Measurements from ENCODE around the gene GSG1L2.
A peak's percentile ranks its signal among the peaks of the same experiment; 100 is the strongest.

The GSG1L2 gene

DNA sequence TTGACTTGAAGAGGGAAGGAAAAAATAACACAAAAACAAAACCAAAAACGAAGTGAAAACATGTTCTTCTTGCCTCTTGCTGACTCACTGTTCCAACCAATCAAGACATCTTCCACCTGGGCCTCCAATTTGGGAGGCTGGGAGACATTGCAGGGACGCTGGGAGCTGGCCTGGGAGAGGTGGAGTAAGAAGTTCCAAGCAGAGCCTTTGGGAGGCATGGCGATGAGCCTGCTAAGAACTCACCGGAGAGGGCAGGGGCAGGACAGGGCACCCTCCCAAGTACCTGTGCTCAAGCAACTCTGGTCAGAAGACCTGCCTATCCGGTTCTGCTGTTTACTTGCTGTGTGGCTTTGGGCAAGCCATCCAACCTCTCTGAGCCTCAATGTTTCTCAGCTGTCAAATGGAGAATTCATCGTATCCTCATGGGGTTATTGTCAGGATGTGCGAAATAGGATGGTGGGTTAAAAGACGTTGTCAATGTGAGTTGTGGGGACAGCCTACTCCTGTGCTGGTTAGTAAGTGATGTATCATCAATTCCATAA lies 3.0 kb upstream of the GSG1L2 start:
- DNase-seq: no peak

DNA sequence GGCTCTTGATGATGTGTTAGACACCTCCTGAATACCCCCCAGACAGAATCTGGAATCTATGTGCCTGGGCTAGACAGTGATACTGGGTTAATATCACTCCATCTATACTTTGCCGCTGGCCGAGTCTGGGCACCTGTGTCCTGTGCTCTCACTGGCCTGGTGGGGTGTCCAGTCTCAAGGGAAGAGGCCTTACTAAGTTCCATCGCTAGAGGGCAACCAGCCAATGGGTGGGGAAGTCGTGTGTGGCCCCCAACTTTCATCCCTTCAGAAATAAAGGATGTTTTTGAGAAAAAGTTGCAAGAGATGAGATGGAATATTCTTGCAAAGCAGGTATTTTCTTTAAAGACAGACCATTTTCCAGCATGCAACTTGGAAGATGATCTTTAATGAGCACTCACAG lies 2.2 kb upstream of the GSG1L2 start:
- no peak for DNase-seq

DNA sequence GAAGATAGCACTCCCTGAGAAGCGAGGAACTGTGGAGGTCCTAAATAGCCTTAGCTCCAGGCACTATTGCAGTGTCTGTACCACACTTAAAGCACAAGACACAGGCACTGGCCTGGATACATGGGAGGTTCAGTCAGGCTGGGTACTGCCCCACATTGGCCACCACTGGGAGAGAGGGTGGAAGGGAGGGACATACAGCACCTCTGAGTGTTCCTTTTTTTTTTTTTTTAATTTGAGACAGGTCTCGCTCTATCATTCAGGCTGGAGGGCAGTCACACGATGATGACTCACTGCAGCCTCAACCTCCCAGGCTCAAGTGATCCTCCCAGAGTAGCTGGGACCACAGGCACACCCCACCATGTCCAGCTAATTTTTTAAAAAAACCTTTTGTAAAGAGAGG lies 1.4 kb downstream of the GSG1L2 start:
- DNase-seq: no peak

DNA sequence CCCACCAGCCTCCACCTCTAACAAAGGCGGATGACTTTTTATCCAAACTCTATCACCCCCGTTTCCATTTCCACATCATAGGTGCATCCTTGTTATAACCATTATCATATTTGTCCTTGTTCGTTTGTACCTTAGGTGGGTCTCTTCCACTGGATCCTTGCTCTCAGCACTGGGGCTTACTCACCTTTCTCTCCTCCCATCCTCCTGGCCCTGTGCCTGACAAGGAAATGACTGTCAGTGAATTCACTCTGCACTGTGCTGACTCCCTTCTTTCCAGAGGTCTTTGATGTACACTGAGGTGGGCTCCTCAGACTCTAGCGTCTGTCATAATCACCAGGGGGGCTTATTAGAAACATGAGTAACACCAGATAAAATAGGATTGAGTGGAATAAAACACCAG lies 3.1 kb downstream of the GSG1L2 start:
- no peak for DNase-seq

DNA sequence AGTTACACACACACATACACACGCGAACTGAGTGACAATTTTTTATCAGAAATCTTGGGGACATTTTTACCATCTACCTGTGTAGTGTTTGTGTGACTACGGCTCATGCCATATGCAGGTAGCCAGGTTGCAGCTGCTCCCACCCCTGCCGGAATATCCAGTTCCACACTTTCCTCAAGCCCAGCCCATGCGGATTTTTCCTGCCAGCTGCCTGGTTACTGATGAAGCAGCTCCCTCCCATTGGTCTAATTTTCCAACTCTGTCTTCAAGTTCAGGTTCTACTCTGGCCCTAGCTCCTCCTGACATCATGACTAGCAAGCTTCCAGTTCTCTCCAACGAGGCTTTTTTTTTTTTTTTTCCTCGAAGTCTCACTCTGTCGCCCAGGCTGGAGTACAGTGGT lies 4.8 kb downstream of the GSG1L2 start:
- DNase-seq: peak; percentile 16

DNA sequence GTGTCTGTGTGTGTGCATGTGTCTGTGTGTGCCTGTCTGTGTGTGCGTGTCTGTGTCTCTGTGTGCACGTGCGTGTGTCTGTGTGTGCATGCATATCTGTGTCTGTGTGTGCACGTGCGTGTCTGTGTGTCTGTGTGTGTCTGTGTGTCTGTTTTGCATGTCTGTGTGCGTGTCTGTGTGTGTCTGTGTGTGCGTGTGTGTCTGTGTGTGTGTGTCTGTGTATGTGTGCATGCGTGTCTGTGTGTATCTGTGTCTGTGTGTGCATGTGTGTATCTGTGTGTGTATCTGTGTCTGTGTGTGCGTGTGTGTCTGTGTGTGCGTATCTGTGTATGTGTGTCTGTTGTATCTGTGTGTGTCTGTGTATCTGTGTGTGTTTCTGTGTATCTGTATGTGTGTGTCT lies 5.4 kb downstream of the GSG1L2 start:
- DNase-seq: no peak

DNA sequence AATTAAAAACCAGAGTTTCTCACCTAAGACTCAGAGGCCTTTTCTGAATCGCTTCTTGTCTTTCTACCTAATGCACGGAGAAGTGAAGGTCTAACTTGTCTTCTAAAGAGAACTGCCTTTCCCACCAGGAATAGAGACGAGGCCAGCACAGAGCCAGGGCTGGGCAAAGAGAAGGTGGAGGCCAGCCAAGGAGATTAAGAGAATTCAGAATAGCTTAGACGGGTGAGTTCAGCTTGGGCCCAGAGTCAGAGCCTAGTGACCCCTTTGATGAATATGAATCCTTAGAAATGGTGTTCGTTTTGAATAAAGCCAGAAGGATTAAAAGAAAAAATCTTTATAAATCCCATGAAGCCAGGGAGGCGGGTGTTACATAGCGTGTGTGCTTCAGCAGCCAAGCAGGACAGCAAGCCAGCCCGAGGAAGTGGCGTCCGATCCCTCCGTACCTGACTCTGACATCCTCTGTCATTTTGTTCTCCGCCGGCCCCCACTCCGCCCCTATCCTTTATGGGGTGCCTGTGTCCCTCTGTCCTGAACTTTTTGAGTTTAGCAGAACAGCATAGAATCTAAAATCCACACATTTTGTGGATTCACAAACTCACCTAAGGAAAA lies 7.4 kb downstream of the GSG1L2 start:
- DNase-seq: no peak

DNA sequence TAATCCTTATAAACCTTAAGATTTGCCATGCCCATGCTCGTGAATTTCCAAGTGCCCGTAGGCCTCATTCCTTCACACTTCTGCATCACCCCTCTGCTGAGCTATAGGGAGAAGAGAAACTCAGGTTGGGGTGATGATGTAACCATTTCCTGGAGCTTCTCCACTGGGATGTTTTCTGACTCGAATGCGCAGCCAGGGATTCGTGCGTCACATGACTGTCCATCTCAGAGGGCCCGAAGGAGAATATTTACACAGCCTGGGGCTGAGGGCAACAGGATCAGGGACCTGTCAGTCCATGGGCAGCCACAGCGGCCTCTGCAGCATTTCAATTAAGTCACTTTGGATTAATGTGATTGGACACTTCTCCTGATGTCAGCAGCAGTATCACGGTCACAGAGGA lies 8.7 kb downstream of the GSG1L2 start:
- no peak for DNase-seq

DNA sequence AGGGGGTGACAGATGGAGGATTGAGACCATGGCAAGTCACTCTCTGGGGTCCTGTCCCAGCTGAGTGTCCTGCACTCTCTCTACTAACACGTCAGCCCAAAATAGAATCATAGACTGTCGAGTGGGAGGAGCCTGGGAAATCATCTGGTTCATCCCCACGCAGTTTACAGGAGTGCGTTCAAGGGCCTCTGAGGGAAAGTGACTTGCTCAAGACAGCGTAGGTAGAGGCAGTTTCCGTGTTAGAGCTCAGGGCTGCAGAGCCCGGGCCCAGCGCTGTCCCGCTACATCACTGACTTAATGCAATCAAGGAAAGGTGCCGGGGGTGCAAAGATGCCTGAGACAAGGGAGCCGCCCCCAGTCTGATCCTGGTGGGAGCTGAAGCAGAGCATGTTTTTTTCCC lies 10.3 kb downstream of the GSG1L2 start:
- no peak for DNase-seq

DNA sequence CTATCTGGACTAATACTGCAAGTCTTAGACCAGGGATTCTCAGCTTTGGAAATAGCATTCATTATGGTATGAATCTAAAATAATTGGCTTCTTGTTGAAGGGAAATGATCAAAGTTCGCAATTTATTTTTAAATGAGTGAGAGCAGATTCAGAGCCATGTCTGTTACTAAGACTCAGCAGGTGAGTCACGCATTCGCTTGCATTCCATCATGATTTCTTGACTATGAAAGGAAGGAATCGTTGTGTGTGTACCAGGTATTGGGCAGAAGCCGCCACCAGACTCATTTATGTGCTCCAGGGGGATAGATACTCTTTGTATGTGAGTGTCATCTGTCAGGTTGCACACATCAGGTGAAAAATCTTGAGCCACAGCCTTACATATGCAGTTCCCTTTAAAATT lies 10.8 kb downstream of the GSG1L2 start:
- DNase-seq: no peak

DNA sequence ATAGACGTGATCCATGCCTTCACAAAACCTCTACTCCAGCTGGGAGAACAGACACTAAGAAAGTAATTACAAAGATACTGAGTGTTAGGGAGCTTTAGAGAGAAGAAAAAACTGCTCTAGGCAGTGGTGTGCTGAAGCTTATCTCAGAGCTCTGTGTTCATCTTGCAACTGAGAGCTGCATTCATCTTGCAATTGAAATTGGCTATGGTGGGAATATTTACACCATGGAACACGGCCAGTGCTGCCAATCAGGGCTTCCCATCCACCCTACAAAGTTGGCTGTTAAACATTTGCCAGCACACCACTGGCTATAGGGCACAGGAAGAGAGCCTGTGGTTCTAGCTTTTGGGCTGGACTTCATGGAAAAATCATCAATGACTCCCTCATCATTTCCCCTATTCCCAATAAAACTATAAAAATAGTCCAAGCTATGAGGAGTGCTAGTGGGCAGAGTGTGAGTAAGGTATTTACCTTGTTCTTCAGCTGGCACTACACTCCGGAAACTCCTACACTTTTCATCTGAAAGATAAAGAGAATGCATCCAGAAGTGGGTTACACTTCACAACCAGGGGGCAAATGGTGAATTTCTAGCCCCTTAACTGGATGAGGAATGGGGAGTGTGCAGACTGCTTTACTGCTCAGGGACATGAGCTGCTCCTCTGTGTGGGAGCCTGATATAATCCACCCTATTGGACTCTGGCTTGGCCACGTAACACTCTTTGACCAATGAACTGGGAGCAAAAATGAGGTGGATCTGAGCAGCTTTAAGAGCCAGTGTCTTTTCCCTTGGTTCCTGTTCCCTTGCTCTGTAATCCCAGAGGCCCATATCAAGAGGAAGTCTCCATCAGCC lies 11.6 kb downstream of the GSG1L2 start:
- no peak for DNase-seq

DNA sequence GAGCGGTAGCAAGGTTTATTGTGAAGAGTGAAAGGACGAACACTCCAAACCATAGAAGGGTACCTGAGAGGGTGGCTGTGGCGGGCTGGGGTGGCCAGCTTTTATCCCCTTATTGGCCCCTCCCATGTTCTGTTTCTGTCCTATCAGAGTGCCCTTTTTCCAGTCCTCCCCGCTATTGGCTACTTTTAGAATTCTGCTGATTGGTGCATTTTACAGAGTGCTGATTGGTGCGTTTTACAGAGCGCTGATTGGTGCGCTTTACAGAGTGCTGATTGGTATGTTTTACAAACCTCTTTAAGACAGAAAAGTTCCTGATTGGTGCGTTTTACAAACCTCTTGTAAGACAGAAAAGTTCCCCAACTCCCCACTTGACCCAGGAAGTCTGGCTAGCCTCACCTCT lies 12.5 kb downstream of the GSG1L2 start:
- no peak for DNase-seq

DNA sequence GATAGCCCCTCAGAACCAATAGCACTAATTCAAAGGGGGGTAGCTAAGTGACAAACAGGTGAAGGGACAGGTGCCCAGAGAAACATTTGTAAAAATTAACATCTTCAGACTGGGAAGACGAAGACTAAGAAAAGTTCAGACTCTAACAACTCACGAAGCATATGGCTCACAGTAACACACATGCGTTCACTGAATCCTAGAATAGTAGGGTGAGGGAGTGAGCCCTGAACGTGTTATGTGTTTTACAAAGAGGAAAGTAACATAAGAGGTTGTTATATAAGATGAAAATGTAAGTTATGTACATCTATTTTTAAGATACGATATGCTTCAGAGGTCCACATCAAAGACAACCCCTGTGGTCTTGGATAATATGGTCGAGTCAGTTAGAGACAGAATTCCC lies 15.2 kb downstream of the GSG1L2 start:
- no peak for DNase-seq

DNA sequence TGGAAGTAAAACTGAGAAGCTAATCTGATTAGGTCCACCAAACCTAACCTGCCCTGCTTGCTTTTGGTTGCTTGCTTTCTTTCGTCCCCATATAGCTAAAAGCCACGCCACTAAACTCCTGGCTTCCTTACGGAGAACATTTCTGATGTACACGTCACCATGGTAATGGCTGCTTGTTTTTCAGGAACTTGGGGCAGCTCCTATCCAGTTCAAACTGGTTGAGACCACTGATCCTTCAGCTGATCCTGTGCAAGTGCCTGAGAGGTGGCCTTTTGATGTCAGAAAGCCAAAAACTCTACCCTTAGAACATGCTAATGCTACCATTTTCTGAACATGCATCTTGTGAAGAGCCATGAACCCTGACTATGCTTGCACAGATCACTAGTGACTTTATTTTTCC lies 16.1 kb downstream of the GSG1L2 start:
- no peak for DNase-seq

DNA sequence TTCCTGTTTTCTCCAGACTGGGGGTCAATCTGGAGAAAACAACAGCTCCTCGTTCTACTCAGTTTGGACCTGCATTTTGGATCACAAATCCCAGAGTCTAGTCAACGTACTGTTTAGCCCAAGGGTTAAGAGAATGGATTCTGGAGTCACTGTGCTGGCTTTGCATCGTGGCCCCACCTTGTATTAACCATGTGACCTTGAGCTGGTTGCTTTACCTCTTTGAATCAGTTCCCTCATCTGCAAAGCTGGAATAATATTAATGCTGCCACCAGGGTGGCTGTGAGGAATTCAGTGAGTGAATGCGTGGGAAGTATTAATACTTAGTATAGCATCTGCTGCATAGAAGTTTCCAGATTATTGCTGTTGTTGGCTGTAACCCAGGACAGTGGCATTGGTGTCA lies 19.2 kb downstream of the GSG1L2 start:
- no peak for DNase-seq

DNA sequence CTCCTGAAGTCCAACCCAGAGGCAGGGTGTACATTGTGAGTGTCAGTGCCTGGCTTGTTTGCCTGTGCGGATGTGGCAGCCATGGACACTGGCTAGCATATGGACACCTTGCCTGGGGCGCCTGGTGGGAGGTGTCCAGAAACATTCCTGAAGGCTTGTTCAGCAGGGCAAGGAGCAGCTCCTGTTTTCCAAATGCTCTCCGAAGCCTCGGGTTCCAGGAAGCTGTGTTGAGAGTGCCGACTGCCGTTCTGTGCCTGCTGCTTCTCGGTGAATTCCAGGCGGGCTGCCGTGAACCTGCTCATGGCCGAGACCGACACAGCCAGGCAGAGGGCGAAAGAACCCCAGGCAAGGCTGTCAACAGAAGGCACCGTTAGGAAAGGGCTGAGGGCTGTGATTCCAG lies 19.6 kb downstream of the GSG1L2 start:
- peak; percentile 16 for DNase-seq

DNA sequence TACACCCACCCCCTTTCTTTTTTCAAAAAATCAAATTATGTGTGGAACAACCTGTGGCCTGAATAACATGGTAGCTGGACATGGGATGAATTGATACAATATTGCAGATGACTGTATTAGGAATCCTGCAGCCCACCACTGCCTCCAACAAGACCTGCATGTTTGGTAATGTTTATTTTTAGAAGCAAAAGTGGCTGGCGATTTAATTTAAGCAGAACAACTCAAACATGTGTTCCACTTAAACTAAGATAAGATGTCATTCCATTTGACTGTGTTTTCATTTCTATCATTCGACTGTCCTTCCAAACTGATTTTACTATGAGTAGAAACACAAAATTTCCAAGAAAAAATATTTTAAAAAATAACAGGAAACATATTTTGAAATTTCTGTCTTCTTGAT lies 20.4 kb downstream of the GSG1L2 start:
- no peak for DNase-seq

DNA sequence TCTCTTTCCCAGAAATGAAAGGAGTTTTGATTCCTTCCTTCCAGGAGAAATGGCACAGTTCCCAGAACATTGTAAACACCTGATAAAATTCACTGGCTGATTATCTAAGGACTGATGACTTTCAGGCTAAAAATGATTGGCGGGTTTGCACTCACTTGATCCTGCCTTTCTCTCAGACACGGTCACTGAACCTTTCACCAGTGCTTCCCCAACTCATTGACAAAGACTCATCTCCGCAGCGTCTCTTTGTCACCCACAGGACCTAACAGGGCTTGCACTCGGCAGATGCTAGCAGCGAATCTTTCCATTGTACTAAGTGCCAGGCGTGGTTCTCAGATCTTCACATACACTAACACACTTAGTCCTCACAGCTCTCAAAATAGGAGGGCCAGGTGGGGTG lies 23.2 kb downstream of the GSG1L2 start:
- DNase-seq: no peak

DNA sequence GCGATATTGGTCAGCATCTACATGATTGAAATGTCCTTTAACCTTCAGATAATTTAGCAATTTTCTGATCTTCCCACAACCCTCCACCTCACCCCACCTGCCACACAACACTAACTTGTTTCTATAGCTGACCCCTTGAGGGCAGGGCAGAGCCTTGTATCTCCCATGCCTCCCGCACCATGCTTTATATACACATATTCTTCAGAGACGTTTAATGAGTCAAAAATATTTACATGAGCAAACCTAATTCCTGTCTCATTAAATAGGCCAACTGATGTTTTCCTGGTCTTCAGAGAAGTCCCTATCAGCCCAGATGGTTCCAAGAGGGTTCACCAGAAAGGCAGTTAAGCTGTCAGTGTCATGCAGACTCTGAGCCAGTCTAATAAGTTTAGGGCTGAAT lies 23.9 kb downstream of the GSG1L2 start:
- DNase-seq: no peak

DNA sequence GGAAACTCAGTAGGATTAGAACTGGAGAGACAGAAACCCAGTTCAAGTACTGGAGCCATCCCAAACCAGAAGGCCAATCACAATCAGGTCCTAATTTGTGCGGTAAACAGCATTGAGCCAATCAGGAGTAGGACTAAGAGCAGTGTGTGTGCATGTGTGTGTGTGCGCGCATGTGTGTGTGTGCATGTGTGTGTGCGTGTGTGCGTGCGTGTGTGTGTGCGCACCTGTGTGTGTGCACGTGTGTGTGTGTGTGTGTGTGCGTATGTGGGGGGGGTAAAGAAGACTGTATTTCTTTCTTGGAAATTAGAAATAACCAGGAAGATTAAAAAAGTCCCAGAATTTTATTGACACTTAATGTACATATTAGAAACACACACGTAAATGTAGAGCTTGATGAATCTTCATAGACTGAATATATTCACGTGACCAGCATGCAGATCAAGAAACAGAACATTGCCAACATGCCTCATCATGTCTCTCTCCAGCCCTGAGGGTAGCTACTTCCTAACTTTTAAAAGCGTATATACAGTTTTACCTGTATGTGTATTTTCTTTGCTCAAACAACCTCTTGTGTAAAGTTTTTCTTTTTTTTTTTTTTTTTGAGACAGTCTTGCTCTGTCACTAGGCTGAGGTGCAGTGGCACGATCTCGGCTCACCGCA lies 29.6 kb downstream of the GSG1L2 start:
- DNase-seq: no peak

DNA sequence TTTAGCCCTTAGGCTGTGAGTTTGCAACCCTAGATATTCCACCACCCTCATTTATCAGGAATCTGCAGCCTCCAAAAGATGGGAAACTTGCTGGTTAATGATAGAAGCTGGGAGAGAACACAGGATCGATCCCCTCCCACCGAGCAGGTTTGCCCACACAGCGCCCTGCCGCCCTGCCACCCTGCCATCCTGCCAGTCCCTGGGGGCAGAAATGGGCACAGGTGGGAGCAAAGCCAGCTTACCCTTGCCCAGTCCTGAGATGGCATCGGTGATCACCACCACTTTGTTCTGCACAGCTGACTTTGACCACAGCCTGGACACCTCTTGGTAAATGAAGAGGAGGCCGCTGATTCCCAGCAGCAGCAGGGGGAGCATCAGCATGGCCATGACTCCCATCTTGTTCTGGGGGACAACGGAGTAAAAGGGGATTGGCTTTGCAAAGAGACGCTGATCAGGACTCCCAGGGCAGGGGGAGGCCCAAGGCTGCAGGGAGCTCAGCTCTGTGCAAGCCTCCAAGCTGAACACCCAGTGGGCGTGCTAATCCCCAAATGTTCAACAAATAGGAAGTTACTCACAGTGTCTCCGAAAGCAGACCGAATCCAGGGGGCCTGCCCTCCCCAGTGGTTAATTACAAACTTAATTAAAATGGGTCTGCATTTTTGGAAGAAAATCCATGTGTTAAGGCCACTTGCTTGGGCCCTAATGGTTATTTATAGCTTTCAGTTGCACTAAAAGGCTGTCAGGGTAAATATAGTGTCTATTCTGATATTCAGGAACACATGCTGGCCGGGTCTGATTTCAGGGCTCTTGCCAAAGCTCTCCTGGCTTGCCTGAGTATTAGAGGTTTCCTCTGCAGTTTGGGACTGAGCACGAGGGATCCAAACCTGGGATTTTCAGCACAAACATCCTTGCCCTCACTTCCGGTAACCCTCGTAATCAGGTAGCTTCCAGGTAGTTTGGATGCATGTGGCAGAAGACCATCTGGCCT lies 30.7 kb downstream of the GSG1L2 start, which contains the start of gene DHRS7C:
DHRS7C (minus strand) TSS at position 704 of the 988 bp plus-strand sequence; CDS start at position 396, 308 bp downstream.
- no peak for DNase-seq

DNA sequence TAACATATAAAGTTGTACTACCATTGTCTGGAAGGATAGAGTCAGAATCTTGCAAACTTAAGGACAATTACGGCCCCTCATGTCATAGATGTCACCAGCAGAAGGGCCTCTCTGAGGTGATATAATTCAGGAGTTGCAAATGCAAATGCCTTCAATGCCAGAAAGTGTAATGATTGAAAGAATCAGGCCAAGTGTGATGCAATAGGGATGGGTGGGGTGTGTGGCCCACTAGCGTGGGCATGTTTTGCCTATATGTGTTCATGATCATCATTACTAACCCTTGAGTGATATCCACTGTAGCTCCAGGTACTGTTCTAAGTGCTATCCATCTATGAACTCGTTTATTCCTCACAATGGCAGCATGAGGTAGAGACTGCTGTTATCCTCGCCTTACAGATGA lies 31.6 kb downstream of the GSG1L2 start:
- DNase-seq: no peak
